NCI-H748 (cell line): Measurements from ENCODE around the gene SERTAD1.

Experiments used
- DNase-seq: peaks from one replicate; lab custom pipeline; 2025; ENCODE audit not compliant: unreplicated experiment; lab: John Stamatoyannopoulos, UW

The SERTAD1 gene

GRCh38 chr19:40407714-40408597 is 17.8 kb downstream of the SERTAD1 start:
- no peak for DNase-seq

- peak; percentile 89 for DNase-seq
Observed at GRCh38 chr19:40403262-40403984, 22.4 kb downstream of the SERTAD1 start.

GRCh38 chr19:40400559-40400958 is 25.2 kb downstream of the SERTAD1 start:
- no peak for DNase-seq

- peak; percentile 62 for DNase-seq
Observed at GRCh38 chr19:40398417-40399131, 27.2 kb downstream of the SERTAD1 start.

- DNase-seq, result no peak
Observed at GRCh38 chr19:40397568-40397906, 28.3 kb downstream of the SERTAD1 start.

- DNase-seq, result no peak
Observed at GRCh38 chr19:40396886-40397567, 28.8 kb downstream of the SERTAD1 start.

- DNase-seq, result no peak
Observed at GRCh38 chr19:40395956-40396355, 29.8 kb downstream of the SERTAD1 start.

- no peak for DNase-seq
Observed at GRCh38 chr19:40394816-40395210, 31.0 kb downstream of the SERTAD1 start.

- DNase-seq, result no peak
Observed at GRCh38 chr19:40393894-40394815, 31.6 kb downstream of the SERTAD1 start.

GRCh38 chr19:40392894-40393517 is 32.8 kb downstream of the SERTAD1 start:
- peak; percentile 20 for DNase-seq

GRCh38 chr19:40392123-40392522 is 33.7 kb downstream of the SERTAD1 start:
- no peak for DNase-seq

- DNase-seq, result no peak
Observed at GRCh38 chr19:40390084-40390742, 35.6 kb downstream of the SERTAD1 start, which contains the start of gene HIPK4. Gene HIPK4 (minus strand): TSS chr19:40390181. CDS start chr19:40389902, 279 bp downstream.

- no peak for DNase-seq
Observed at GRCh38 chr19:40389404-40390083, 36.2 kb downstream of the SERTAD1 start.

GRCh38 chr19:40388481-40388880 is 37.3 kb downstream of the SERTAD1 start:
- DNase-seq, result no peak

GRCh38 chr19:40387155-40387554 is 38.6 kb downstream of the SERTAD1 start:
- DNase-seq, result no peak

- no peak for DNase-seq
Observed at GRCh38 chr19:40383668-40384248, 42.0 kb downstream of the SERTAD1 start.

GRCh38 chr19:40381321-40381720 is 44.5 kb downstream of the SERTAD1 start:
- DNase-seq, result no peak
